PFSK-1 (cell line): ENCODE measurements around the gene RAE1.

ENCODE experiments used
- FOXP2 ChIP-seq: optimal IDR thresholded peaks from 2 replicates; pipeline ENCODE3; 2011; ENCODE audit warnings: borderline replicate concordance, control low read depth, inconsistent platforms; ENCODE audit not compliant: insufficient read depth; ENCODE audit errors: extremely low read length, extremely low read depth
- POLR2AphosphoS5 ChIP-seq: IDR thresholded peaks from 2 replicates; pipeline ENCODE4 v1.6.1; 2012; ENCODE audit warnings: low read depth, mild to moderate bottlenecking, control low read depth, low read length, moderate library complexity
- SIN3A ChIP-seq: IDR thresholded peaks from 2 replicates; pipeline ENCODE4 v1.6.1; 2012; ENCODE audit warnings: mild to moderate bottlenecking, low read length, moderate library complexity, borderline replicate concordance; ENCODE audit not compliant: insufficient read depth
- TAF1 ChIP-seq: IDR thresholded peaks from 2 replicates; pipeline ENCODE4 v1.6.1; 2012; ENCODE audit warnings: low read length, control low read depth, borderline replicate concordance; ENCODE audit not compliant: insufficient read depth
- TF ChIP-seq, protein P1 (sequence below), 2 experiments: IDR thresholded peaks; 2 replicates each; pipeline versions ENCODE4 v1.6.1 to v1.8.0; 2011 to 2012; ENCODE audit warnings: low read depth in 2 of 2, low read length in 2 of 2, control low read depth in 1 of 2, inconsistent platforms in 1 of 2, mild to moderate bottlenecking in 1 of 2, moderate library complexity in 1 of 2; ENCODE audit not compliant: insufficient read depth in 1 of 2

Gene RAE1

DNA sequence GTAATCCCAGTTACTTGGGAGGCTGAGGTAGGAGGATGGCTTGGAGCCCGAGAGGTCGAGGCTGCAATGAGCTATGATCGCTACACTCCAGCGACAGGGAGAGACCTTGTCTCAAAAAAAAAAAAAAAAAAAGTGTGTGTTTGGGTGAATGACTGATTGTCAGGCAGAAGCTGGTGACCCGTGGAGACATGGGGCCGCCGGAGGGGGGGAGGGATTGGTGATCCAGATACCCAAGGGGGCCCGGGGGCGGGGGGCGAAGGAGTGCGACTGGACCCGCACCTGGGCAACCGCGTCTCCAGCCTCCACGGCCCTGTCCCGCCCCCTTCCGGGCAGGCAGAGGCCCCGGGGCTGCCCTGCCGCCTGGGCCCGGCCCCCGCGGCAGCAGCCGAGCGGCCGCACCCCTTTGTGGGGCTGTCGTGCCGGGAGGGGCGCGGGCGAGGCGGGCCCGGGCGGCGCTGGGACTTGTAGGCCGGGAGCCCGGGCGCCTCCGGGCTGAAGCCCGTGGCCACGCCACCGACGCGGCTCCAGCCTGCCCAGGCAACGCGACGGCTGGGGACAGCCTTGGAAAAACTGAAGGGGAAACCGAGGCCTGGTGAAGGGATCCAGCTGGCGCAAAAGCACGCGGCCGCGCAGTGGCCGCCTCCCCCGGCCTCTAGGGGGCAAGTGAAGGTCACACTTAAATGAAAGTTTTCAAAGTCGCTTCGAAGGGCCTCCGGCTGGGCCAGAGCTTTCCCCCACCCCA is 38.1 kb downstream of the RAE1 start:
- no peak for TF ChIP-seq SIN3A
- TF ChIP-seq FOXP2: no peak
- TF ChIP-seq, protein P1, sequence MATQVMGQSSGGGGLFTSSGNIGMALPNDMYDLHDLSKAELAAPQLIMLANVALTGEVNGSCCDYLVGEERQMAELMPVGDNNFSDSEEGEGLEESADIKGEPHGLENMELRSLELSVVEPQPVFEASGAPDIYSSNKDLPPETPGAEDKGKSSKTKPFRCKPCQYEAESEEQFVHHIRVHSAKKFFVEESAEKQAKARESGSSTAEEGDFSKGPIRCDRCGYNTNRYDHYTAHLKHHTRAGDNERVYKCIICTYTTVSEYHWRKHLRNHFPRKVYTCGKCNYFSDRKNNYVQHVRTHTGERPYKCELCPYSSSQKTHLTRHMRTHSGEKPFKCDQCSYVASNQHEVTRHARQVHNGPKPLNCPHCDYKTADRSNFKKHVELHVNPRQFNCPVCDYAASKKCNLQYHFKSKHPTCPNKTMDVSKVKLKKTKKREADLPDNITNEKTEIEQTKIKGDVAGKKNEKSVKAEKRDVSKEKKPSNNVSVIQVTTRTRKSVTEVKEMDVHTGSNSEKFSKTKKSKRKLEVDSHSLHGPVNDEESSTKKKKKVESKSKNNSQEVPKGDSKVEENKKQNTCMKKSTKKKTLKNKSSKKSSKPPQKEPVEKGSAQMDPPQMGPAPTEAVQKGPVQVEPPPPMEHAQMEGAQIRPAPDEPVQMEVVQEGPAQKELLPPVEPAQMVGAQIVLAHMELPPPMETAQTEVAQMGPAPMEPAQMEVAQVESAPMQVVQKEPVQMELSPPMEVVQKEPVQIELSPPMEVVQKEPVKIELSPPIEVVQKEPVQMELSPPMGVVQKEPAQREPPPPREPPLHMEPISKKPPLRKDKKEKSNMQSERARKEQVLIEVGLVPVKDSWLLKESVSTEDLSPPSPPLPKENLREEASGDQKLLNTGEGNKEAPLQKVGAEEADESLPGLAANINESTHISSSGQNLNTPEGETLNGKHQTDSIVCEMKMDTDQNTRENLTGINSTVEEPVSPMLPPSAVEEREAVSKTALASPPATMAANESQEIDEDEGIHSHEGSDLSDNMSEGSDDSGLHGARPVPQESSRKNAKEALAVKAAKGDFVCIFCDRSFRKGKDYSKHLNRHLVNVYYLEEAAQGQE (IDR thresholded peaks at IDR 0.05; ENCODE audit: insufficient read depth in 1 of 2, low read depth in 2 of 2, low read length in 2 of 2): no peak
- no peak for TF ChIP-seq POLR2AphosphoS5

DNA sequence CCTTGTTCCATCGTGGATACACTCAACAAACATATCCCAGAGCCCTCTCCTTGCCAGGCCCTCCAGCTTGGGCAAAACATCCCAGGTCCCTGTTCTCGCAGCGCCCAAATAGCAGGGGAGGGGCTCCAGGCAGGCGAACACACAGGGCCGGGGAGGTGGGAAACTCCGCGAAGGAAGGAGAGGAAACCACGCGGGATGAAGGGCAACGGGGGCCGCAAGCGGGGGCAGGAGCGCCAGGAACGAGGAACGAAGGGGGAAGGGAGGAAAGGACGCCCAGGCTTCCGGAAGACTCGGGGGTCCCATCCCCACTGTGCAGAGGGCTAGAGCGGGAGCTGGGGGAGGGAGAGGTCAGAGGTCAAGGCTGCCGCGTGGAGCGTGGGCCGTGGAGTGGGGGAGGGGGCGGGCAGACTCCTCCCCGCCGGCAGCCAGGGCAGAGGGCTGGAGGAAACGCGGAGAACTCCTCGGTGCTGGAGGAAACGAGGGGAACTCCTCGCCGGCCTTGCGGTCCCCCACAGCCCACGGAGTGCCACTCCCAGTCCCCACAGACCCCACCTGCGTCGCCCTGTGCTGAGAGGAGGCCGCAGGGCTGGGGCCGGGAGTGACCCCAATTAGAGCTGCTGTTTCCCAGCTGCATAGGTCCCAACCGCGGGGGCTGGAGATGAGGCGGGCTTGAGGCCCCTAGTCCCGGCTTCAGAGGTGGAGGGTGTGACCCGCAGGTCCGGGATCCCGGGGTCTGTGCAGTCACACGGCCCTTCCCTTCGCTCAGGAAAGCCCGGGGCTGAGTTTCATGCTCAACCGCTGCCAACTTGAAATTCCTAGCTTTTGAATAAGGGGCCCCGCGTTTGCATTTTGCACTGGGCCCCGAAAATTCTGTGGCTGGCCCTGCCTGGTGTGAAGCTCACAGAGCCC is 38.9 kb downstream of the RAE1 start:
- TF ChIP-seq POLR2AphosphoS5 (no peak), TAF1 (no peak), FOXP2 (no peak), SIN3A (no peak)
- TF ChIP-seq, protein P1 (IDR thresholded peaks at IDR 0.05; ENCODE audit: insufficient read depth in 1 of 2, low read depth in 2 of 2, low read length in 2 of 2): no peak

DNA sequence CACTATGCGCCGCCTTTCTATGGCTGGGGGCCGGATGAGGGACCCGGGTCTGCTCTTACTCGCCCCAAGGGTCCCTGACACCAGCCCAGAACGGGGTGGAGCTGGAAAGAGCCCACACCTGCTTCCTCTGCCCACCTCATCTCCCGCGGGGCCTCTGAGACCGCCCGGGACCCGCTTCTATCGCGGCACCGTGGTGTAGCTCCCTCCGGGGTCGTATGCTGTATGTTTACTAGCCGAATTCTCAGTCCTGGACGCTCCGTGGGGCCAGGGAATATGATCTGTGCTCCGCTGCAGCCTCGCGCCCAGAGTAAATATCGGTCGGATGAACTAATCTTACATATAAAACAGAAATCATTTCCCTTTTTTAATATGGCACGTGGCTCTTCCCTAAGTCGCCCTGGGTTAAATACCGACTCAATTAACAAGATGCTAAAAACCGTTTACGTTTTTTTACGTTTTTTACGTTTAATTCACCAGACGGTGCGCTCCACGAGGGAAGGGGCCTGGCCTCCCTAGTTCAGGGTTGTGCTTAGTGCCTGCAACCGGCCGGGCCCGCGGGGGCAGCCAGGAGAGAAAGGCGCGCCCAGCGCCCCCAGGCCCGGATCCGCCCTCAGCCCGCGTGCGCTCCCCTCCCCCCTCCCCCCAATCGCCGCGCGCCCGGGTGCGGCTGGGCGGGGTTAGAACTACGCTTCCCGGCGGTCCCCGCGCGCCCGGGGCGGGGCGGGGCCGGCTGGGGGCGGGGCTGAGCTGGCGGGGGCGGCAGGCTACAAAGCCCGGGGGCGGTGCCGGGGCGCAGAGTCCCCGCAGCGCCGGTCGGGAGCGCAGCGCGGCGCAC is 39.8 kb downstream of the RAE1 start, which contains the start of gene RBM38:
TSS of gene RBM38 (plus strand) at position 793 of the 835 bp plus-strand sequence. CDS start 186 bp downstream, outside the sequence.
- TF ChIP-seq POLR2AphosphoS5: no peak
- TF ChIP-seq TAF1: no peak
- no peak for TF ChIP-seq SIN3A
- TF ChIP-seq, protein P1 (IDR thresholded peaks at IDR 0.05; ENCODE audit: insufficient read depth in 1 of 2, low read depth in 2 of 2, low read length in 2 of 2): no peak
- TF ChIP-seq FOXP2: no peak

DNA sequence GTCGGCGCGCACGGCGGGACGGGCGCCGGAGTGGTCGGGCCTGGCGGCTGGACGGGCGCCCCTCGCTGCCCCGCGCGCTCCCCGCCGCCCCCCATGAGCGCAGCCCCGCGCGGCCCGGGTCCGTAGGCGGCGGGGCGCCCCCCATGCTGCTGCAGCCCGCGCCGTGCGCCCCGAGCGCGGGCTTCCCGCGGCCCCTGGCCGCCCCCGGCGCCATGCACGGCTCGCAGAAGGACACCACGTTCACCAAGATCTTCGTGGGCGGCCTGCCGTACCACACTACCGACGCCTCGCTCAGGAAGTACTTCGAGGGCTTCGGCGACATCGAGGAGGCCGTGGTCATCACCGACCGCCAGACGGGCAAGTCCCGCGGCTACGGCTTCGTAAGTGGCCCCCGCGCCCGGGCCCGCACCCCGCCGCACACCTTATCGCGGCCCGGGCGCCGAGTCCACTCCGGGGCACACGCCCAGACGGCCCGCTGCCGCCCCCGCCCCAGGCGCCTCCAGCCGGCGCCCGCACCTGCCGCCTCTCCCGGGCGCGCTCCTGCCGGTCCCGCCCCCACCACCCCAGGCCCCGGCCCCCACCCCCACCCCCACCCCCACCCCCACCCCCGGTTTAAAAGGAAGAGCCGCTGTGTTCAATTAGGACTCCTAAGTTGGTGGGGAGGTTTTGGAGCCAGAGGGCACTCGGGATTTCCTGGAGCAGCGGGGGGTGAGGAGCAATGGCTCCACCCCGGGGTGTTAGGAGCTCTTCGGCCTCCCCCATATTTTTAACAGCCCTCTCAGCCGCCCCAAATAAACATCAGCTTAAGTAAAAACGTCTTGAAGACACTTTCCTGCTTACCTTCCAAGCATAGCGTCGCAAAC is 40.6 kb downstream of the RAE1 start:
- TF ChIP-seq POLR2AphosphoS5 (no peak), FOXP2 (no peak), SIN3A (no peak), TAF1 (no peak)
- TF ChIP-seq, protein P1 (IDR thresholded peaks at IDR 0.05; ENCODE audit: insufficient read depth in 1 of 2, low read depth in 2 of 2, low read length in 2 of 2): no peak
